WTC11 (cell line): ENCODE results near the gene NUDT6. TPM values are rescaled to one million over a fixed set of nuclear protein-coding genes. Genes with fewer than 3 reads are reported as not detected.

ENCODE experiments used
- ATAC-seq: fragments of 200-7000 bp; cut with Tn5 transposase; 2 replicates; pipeline ENCODE4 v1.10.0; 2021; ENCODE audit warnings: mild to moderate bottlenecking, moderate library complexity
- CTCF ChIA-PET: fragments of 300-600 bp; sonication (Branson Sonifier 250); formaldehyde crosslinking; loops from one replicate; lab custom pipeline; 2021; ENCODE audit warnings: antibody characterized with exemption; lab: Charles Lee
- POLR2A ChIA-PET: fragments of 350-600 bp; sonication (Branson Sonifier 250); formaldehyde crosslinking; loops from one replicate; lab custom pipeline; 2021; ENCODE audit warnings: antibody characterized with exemption; lab: Charles Lee
- DNase-seq: peaks from one replicate; pipeline ENCODE4 v3.0.0; 2021; ENCODE audit warnings: low spot score
- H3K27ac Mint-ChIP-seq: 2 replicates; pipeline ENCODE4 v1.8.0; 2021; ENCODE audit warnings: mixed read lengths
- H3K27me3 Mint-ChIP-seq: 2 replicates; pipeline ENCODE4 v1.8.0; 2021; ENCODE audit warnings: low read depth, mild to moderate bottlenecking, moderate library complexity, mixed read lengths
- H3K36me3 Mint-ChIP-seq: 2 replicates; pipeline ENCODE4 v1.8.0; 2021; ENCODE audit warnings: mixed read lengths
- H3K4me1 Mint-ChIP-seq: 2 replicates; pipeline ENCODE4 v1.8.0; 2022; ENCODE audit warnings: mixed read lengths
- H3K4me3 Mint-ChIP-seq: 2 replicates; pipeline ENCODE4 v1.8.0; 2021; ENCODE audit warnings: mild to moderate bottlenecking, moderate library complexity, mixed read lengths
- H3K9me3 Mint-ChIP-seq: 2 replicates; pipeline ENCODE4 v1.8.0; 2021; ENCODE audit warnings: mixed read lengths
- CREB1 ChIP-seq: sonication (generic); formaldehyde crosslinking; IDR thresholded peaks from 2 replicates; pipeline ENCODE4 v1.8.0; 2023; ENCODE audit warnings: mild to moderate bottlenecking, missing genetic modification reagents
- CREM ChIP-seq: sonication (generic); formaldehyde crosslinking; IDR thresholded peaks from 2 replicates; pipeline ENCODE4 v1.8.1; 2022; ENCODE audit warnings: mild to moderate bottlenecking, missing genetic modification reagents, moderate library complexity
- ESRRA ChIP-seq: sonication (generic); formaldehyde crosslinking; IDR thresholded peaks from 2 replicates; pipeline ENCODE4 v1.8.1; 2022; ENCODE audit warnings: mild to moderate bottlenecking, missing genetic modification reagents, borderline replicate concordance
- GTF2I ChIP-seq: fragments of 250-450 bp; sonication (Bioruptor Pico); conservative IDR thresholded peaks from 2 replicates; pipeline ENCODE4 v1.4.0; 2021; ENCODE audit warnings: mild to moderate bottlenecking
- MXD4 ChIP-seq: fragments of 250-450 bp; sonication (Bioruptor Pico); IDR thresholded peaks from 2 replicates; pipeline ENCODE4 v1.8.0; 2021; ENCODE audit warnings: mild to moderate bottlenecking, moderate library complexity, borderline replicate concordance
- NR2C2 ChIP-seq: sonication (generic); formaldehyde crosslinking; IDR thresholded peaks from 2 replicates; pipeline ENCODE4 v1.8.0; 2022; ENCODE audit warnings: mild to moderate bottlenecking, missing genetic modification reagents
- OVOL2 ChIP-seq: fragments of 250-450 bp; sonication (Bioruptor Pico); IDR thresholded peaks from 2 replicates; pipeline ENCODE4 v1.9.0; 2021; ENCODE audit warnings: mild to moderate bottlenecking, borderline replicate concordance
- RELA ChIP-seq: sonication (generic); formaldehyde crosslinking; IDR thresholded peaks from 2 replicates; pipeline ENCODE4 v1.8.1; 2022; ENCODE audit warnings: missing genetic modification reagents, mild to moderate bottlenecking, borderline replicate concordance
- TEAD1 ChIP-seq: sonication (generic); formaldehyde crosslinking; IDR thresholded peaks from 2 replicates; pipeline ENCODE4 v1.8.0; 2022; ENCODE audit warnings: mild to moderate bottlenecking, missing genetic modification reagents
- TP53 ChIP-seq: sonication (generic); formaldehyde crosslinking; IDR thresholded peaks from 2 replicates; pipeline ENCODE4 v1.8.1; 2023; ENCODE audit warnings: mild to moderate bottlenecking, missing genetic modification reagents
- USF1 ChIP-seq: sonication (generic); formaldehyde crosslinking; IDR thresholded peaks from 2 replicates; pipeline ENCODE4 v1.8.0; 2022; ENCODE audit warnings: mild to moderate bottlenecking, missing genetic modification reagents
- ZNF219 ChIP-seq: sonication (generic); formaldehyde crosslinking; IDR thresholded peaks from 2 replicates; pipeline ENCODE4 v1.8.0; 2023; ENCODE audit warnings: missing genetic modification reagents, mild to moderate bottlenecking, borderline replicate concordance
- ZNF532 ChIP-seq: fragments of 250-450 bp; sonication (Bioruptor Pico); IDR thresholded peaks from 2 replicates; pipeline ENCODE4 v1.9.0; 2021; ENCODE audit warnings: mild to moderate bottlenecking, borderline replicate concordance
- total RNA-seq: library from RNA; stranded (reverse); gene quantifications from 3 replicates; pipeline ENCODE4 v1.2.3, GENCODE V29; 2021
- TF ChIP-seq, protein P1 (sequence below): fragments of 250-450 bp; sonication (Bioruptor Pico); conservative IDR thresholded peaks from 2 replicates; pipeline ENCODE4 v1.9.0; 2021; ENCODE audit warnings: mild to moderate bottlenecking
- TF ChIP-seq, protein P2 (sequence below): fragments of 250-450 bp; sonication (Bioruptor Pico); IDR thresholded peaks from 2 replicates; pipeline ENCODE4 v1.9.0; 2021; ENCODE audit warnings: moderate library complexity, mild to moderate bottlenecking, inconsistent platforms, borderline replicate concordance
- TF ChIP-seq, protein P3 (sequence below): fragments of 250-450 bp; sonication (Bioruptor Pico); IDR thresholded peaks from 2 replicates; pipeline ENCODE4 v1.8.0; 2021; ENCODE audit warnings: mild to moderate bottlenecking

The NUDT6 gene
- total RNA-seq, 1 experiment from 2014 or later = 8.4 TPM

GRCh38 chr4:122896270-122896669 lies 26.1 kb downstream of the NUDT6 start:
- H3K4me1 Mint-ChIP-seq = peaks cover 11% of the 10 kb centered on the region
- DNase-seq (no peak), ATAC-seq (no peak)
- no peaks in the 10 kb centered on the region for H3K27me3 Mint-ChIP-seq
- TF ChIP-seq ZNF532 (no peak), ZNF219 (CRISPR knock-in tag) (no peak), NR2C2 (CRISPR knock-in tag) (no peak), USF1 (no peak), RELA (CRISPR knock-in tag) (no peak)
- TF ChIP-seq, all 79 proteins: peak for 0
- Mint-ChIP-seq H3K27ac (no peak overlapping the region), H3K9me3 (peaks cover 11% of the 10 kb centered on the region), H3K36me3 (peaks cover 54% of the 10 kb centered on the region), H3K4me3 (no peak overlapping the region)
- ChIA-PET CTCF (interaction anchor here (2.1 kb wide), 1 partner anchor 7 kb away, joined by 8 read pairs; no protein-coding TSS in a partner anchor), POLR2A (no interaction called here)

DNA sequence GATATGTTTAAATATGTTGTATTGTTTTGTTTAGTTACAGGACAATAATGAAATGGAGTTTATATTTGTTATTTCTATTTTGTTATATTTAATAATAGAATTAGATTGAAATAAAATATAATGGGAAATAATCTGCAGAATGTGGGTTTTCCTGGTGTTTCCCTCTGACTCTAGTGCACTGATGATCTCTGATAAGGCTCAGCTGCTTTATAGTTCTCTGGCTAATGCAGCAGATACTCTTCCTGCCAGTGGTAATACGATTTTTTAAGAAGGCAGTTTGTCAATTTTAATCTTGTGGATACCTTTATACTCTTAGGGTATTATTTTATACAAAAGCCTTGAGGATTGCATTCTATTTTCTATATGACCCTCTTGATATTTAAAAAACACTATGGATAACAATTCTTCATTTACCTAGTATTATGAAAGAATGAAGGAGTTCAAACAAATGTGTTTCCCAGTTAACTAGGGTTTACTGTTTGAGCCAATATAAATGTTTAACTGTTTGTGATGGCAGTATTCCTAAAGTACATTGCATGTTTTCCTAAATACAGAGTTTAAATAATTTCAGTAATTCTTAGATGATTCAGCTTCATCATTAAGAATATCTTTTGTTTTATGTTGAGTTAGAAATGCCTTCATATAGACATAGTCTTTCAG lies 26.9 kb downstream of the NUDT6 start:
- peaks cover 54% of the 10 kb centered on the region for H3K36me3 Mint-ChIP-seq
- DNase-seq = no peak

More for the DNA sequence above, 26.9 kb downstream of the NUDT6 start:
- ChIA-PET CTCF (interaction anchor here (0.7 to 2.1 kb wide), 2 partner anchors 8 to 163 kb away, joined by 4 to 8 read pairs; partner anchors contain the start of gene BBS12), POLR2A (no interaction called here)
- ATAC-seq = no peak
- Mint-ChIP-seq H3K4me3 (no peak overlapping the region), H3K27me3 (no peaks in the 10 kb centered on the region), H3K9me3 (peaks cover 11% of the 10 kb centered on the region), H3K27ac (no peak overlapping the region), H3K4me1 (peaks cover 9% of the 10 kb centered on the region)
- no peak for TF ChIP-seq MXD4 (CRISPR knock-in tag)
- TF ChIP-seq, protein P1, sequence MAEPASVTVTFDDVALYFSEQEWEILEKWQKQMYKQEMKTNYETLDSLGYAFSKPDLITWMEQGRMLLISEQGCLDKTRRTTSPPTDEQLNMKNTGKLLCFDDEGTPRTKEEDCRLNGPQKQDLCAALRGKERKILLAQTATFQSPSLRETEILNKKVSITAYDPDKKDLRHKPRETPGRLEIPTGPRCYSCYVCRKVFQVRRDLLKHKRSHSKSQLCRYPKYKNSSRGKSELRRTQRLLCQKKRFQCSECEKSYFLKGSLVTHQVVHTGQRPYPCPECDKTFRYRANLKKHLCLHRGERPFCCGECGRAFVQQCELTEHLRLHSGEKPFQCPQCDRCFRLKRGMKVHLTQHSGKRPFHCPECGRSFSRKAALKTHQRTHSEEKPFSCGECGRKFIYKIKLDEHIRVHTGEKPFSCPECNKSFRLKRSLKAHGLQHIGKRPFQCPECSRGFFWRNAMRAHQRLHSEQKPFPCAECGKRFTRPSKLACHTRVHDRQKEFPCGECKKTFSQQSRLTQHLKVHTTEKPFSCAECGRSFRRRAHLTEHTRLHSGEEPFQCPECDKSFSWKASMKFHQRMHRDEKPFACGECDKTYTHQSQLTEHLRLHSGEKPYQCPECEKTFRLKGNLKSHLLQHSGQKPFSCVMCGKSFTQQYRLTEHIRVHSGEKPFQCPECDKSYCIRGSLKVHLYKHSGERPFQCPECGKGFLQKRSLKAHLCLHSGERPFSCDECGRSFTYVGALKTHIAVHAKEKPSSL (CRISPR knock-in tag) = no peak
- TF ChIP-seq, protein P2, sequence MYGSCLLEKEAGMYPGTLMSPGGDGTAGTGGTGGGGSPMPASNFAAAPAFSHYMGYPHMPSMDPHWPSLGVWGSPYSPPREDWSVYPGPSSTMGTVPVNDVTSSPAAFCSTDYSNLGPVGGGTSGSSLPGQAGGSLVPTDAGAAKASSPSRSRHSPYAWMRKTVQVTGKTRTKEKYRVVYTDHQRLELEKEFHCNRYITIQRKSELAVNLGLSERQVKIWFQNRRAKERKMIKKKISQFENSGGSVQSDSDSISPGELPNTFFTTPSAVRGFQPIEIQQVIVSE = no peak
- no peak for TF ChIP-seq NR2C2 (CRISPR knock-in tag)
- no peak for TF ChIP-seq GTF2I (CRISPR knock-in tag)
- no peak for TF ChIP-seq ZNF219 (CRISPR knock-in tag)
- TF ChIP-seq CREB1 (CRISPR knock-in tag) = no peak
- TF ChIP-seq CREM (CRISPR knock-in tag) = no peak
- TF ChIP-seq, protein P3, sequence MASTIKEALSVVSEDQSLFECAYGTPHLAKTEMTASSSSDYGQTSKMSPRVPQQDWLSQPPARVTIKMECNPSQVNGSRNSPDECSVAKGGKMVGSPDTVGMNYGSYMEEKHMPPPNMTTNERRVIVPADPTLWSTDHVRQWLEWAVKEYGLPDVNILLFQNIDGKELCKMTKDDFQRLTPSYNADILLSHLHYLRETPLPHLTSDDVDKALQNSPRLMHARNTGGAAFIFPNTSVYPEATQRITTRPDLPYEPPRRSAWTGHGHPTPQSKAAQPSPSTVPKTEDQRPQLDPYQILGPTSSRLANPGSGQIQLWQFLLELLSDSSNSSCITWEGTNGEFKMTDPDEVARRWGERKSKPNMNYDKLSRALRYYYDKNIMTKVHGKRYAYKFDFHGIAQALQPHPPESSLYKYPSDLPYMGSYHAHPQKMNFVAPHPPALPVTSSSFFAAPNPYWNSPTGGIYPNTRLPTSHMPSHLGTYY (CRISPR knock-in tag) = no peak
- no peak for TF ChIP-seq TP53 (CRISPR knock-in tag)
- no peak for TF ChIP-seq OVOL2 (CRISPR knock-in tag)
- no peak for TF ChIP-seq TEAD1
- TF ChIP-seq ESRRA (CRISPR knock-in tag) = no peak
